Progenitor cell of endocrine pancreas (in vitro differentiated cells): Measurements from ENCODE around the gene ALAS1. TPM values are rescaled to one million over a fixed set of nuclear protein-coding genes. Genes with fewer than 3 reads are reported as not detected.

Source experiments
- DNase-seq: peaks from one replicate; pipeline ENCODE4 v3.0.0; 2021; ENCODE audit warnings: low spot score; ENCODE audit not compliant: unreplicated experiment
- H3K27ac Mint-ChIP-seq: 2 replicates; pipeline ENCODE4 v1.8.0; 2021; ENCODE audit warnings: mild to moderate bottlenecking, moderate library complexity, mixed read lengths
- H3K27me3 Mint-ChIP-seq: 2 replicates; pipeline ENCODE4 v1.8.0; 2021; ENCODE audit warnings: mixed read lengths
- H3K36me3 Mint-ChIP-seq: 2 replicates; pipeline ENCODE4 v1.8.0; 2022; ENCODE audit warnings: mixed read lengths; ENCODE audit not compliant: insufficient read depth
- H3K4me1 Mint-ChIP-seq: 2 replicates; pipeline ENCODE4 v1.8.0; 2021; ENCODE audit warnings: low read depth, mixed read lengths
- H3K4me3 Mint-ChIP-seq: 2 replicates; pipeline ENCODE4 v1.8.0; 2021; ENCODE audit warnings: low read depth, mild to moderate bottlenecking, moderate library complexity, mixed read lengths
- H3K9me3 Mint-ChIP-seq: 2 replicates; pipeline ENCODE4 v1.8.0; 2021; ENCODE audit warnings: low read depth, mixed read lengths
- total RNA-seq: library from RNA; stranded (reverse); gene quantifications from 2 replicates; pipeline ENCODE4 v1.2.1, GENCODE V29; 2021
- TF ChIP-seq, protein P1 (sequence below): fragments of 200-600 bp; sonication (generic); IDR thresholded peaks from one replicate; pipeline ENCODE4 v1.5.0; 2021; ENCODE audit warnings: antibody characterized with exemption, mild to moderate bottlenecking; ENCODE audit not compliant: unreplicated experiment

The ALAS1 gene
- total RNA-seq, 1 donor from 2014 or later, result 32.2 TPM

DNA sequence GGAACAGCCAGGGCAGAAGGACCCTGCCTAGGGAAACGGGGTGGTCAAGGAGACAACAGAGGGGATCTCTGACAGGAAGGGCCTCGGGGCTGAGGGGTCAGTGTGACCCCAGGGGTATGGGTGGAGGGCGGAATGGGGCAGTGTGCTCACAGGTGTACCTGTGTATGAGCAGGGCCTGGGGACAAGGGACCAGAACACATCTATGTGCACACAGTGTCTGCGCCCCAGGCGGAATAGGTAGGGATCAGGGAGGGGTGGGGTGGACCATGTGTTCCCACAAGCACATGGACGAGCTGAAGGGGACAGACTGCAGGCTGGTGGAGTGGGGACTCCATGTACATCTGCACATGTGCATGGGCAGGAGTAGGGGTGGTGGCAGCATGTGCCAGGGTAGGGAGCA is 32.5 kb downstream of the ALAS1 start:
- Mint-ChIP-seq H3K4me3 (no peak overlapping the region), H3K27me3 (no peaks in the 10 kb centered on the region), H3K27ac (no peak overlapping the region), H3K36me3 (peaks cover 2% of the 10 kb centered on the region), H3K4me1 (no peaks in the 10 kb centered on the region), H3K9me3 (no peaks in the 10 kb centered on the region)
- TF ChIP-seq, protein P1, sequence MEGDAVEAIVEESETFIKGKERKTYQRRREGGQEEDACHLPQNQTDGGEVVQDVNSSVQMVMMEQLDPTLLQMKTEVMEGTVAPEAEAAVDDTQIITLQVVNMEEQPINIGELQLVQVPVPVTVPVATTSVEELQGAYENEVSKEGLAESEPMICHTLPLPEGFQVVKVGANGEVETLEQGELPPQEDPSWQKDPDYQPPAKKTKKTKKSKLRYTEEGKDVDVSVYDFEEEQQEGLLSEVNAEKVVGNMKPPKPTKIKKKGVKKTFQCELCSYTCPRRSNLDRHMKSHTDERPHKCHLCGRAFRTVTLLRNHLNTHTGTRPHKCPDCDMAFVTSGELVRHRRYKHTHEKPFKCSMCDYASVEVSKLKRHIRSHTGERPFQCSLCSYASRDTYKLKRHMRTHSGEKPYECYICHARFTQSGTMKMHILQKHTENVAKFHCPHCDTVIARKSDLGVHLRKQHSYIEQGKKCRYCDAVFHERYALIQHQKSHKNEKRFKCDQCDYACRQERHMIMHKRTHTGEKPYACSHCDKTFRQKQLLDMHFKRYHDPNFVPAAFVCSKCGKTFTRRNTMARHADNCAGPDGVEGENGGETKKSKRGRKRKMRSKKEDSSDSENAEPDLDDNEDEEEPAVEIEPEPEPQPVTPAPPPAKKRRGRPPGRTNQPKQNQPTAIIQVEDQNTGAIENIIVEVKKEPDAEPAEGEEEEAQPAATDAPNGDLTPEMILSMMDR, result no peak
- DNase-seq, result no peak

DNA sequence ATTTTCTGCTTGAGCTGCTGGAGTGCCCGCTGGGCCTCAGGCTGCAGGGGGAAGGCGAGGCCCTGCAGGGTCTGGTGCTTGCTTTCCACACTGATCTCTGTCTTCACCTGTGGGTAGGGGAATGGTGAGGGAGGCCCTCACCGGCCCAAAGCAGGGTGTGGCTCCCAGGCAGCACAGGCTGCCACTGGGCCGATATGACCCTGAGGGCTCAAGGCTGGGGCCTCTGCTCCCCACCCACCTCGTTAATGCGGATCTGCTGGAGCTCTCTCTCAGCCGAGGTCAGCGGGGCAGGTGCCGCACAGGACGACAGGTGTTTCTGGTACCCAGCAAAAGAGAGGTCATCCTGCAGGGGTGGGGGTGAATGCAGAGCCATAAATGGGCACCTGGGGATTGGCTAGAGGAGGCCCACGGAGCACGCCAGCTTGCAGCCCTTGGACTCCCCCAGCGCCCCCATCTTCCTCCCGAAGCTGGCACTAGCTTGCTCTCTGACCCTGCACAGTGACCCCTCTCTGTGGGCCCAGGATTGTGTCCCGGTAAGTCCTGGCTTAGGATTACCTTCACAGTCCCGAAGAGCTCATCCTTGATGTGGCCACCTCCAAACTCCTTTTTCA is 33.0 kb downstream of the ALAS1 start:
- Mint-ChIP-seq H3K4me1 (no peaks in the 10 kb centered on the region), H3K4me3 (no peak overlapping the region), H3K27me3 (no peaks in the 10 kb centered on the region), H3K9me3 (no peaks in the 10 kb centered on the region), H3K27ac (no peak overlapping the region), H3K36me3 (peaks cover 2% of the 10 kb centered on the region)
- TF ChIP-seq, protein P1, result no peak
- no peak for DNase-seq

DNA sequence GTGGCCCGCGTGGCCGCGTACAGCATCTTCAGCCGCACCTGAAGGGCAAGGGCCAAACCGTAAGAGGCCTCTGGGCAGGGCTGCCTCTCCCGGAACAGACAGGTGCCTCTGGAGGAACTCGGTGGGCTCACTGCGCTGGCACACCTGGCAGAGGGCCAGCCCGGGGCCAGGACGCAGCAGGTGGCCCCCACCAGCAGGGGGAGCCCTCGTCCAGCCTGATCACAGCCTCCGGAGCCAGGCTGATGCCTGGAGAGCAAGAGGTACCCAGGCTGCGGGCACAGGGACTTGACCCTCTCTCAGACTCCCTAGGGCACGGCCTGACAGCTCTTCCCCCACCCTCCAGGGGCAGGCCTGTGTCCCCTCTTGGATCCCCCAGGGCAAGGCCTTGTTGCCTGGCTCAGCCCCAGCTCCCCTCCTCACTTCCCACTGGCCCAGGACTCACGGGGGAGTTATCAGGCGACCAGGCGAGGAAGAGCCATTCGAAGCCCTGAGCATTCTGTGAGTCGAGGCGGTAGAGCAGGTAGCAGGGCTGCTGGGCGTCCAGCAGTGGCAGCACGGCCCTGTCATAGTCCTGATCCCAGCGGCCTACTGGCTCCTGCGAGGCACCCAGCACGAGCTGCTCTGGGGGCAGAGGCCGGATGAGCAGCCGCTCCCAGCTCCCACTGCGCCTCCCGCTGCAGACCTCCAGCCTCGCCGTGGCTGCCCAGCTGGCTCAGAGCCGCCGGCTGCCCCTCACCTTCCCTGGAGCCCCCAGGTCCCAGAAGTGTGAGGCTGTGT is 33.7 kb downstream of the ALAS1 start:
- TF ChIP-seq, protein P1, result peak; percentile 80
- Mint-ChIP-seq H3K27ac (no peak overlapping the region), H3K4me3 (no peak overlapping the region), H3K27me3 (no peaks in the 10 kb centered on the region), H3K4me1 (no peaks in the 10 kb centered on the region), H3K9me3 (no peaks in the 10 kb centered on the region), H3K36me3 (peaks cover 2% of the 10 kb centered on the region)
- peak; percentile 64 for DNase-seq

DNA sequence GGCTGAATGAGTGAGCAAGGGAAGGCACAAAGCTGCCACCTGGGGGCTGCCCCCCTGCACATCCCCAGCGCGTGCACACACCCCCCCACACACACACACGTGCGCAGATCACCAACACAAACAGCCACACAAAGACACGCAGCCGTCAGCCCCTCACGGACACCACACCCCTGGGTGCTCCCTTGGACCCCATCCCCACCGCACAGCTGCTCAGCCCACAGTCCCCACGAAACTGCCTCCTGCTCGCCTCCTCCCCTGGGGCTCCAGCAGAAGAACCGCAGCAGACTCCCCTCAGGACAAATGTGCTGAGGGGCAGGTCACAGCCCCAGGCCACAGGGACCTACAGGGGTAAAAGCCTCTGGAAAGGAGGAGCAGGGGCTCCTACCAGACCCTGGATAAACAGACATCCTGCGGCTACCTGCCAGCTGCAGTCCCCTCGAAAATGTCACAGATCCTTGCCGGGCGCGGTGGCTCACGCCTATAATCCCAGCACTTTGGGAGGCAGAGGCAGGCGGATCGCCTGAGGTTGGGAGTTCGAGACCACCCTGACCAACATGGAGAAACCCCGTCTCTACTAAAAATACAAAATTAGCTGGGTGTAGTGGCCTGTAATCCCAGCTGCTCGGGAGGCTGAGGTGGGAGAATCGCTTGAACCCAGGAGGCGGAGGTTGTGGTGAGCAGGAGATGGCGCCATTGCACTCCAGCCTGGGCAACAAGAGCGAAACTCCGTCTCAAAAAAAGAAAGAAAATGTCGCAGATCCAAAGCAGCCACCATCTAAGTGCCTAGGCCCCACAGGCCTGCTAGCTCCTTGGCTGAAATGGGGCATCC is 34.5 kb downstream of the ALAS1 start:
- Mint-ChIP-seq H3K9me3 (no peaks in the 10 kb centered on the region), H3K4me1 (peaks cover 3% of the 10 kb centered on the region), H3K27ac (no peak overlapping the region), H3K27me3 (no peaks in the 10 kb centered on the region), H3K4me3 (no peak overlapping the region), H3K36me3 (peaks cover 2% of the 10 kb centered on the region)
- TF ChIP-seq, protein P1, result peak; percentile 21
- DNase-seq, result no peak

DNA sequence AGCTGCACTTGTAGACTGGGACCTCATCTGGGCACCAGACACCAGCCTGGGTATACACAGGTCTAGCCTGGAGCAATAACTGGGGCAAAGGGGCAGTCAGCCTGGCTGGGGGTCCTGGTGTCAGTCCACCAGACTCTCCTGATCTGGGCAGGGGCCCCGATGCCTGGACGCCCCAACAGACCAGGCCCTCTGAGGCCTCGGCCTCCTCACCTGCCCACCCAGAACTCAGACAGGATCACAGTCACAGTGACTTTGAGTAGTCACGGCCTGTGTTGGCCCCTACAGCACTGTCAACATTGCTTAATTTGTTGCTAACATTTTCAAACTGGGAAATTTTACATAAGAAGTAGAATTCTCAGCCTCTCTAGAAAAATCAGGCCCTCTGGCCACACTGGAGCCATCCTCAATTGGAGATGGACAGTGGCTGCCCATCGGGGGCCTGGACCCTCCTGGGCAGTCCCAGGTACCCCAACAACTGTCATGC is 35.2 kb downstream of the ALAS1 start:
- Mint-ChIP-seq H3K4me1 (peaks cover 3% of the 10 kb centered on the region), H3K27ac (peak overlapping the region; percentile 52), H3K27me3 (no peaks in the 10 kb centered on the region), H3K9me3 (no peaks in the 10 kb centered on the region), H3K4me3 (no peak overlapping the region), H3K36me3 (peaks cover 2% of the 10 kb centered on the region)
- TF ChIP-seq, protein P1, result no peak
- no peak for DNase-seq
